Liver (tissue), 9 donors: ENCODE measurements around the gene P4HTM. TPM values are rescaled to one million over a fixed set of nuclear protein-coding genes. Genes with fewer than 3 reads are reported as not detected.

Experiments
- DNase-seq: peaks from one replicate; pipeline ENCODE4 v3.0.0-alpha.2; 2017; ENCODE audit warnings: low spot score
- H3K27ac ChIP-seq, 2 donors: one replicate each; pipeline ENCODE4 v1.7.0; 2013; ENCODE audit warnings: inconsistent platforms in 2 of 2, low read length in 2 of 2, control low read depth in 1 of 2, low read depth in 1 of 2, mild to moderate bottlenecking in 1 of 2
- H3K27me3 ChIP-seq, 4 donors: one replicate each; pipeline versions ENCODE4 v1.6.1 to v1.7.0; 2013; ENCODE audit warnings: low read length in 3 of 4, inconsistent platforms in 1 of 4, mild to moderate bottlenecking in 1 of 4, moderate library complexity in 1 of 4; ENCODE audit not compliant: control insufficient read depth in 4 of 4, insufficient read depth in 4 of 4
- H3K36me3 ChIP-seq, 4 donors: one replicate each; pipeline versions ENCODE4 v1.6.1 to v1.7.0; 2013; ENCODE audit warnings: low read length in 3 of 4, mild to moderate bottlenecking in 3 of 4, low read depth in 1 of 4, moderate library complexity in 1 of 4; ENCODE audit not compliant: control insufficient read depth in 4 of 4, insufficient read depth in 3 of 4
- H3K4me1 ChIP-seq, 4 donors: one replicate each; pipeline versions ENCODE4 v1.6.1 to v1.7.0; 2013; ENCODE audit warnings: low read length in 3 of 4, mild to moderate bottlenecking in 3 of 4, moderate library complexity in 1 of 4; ENCODE audit not compliant: control insufficient read depth in 4 of 4, insufficient read depth in 4 of 4
- H3K4me3 ChIP-seq, 3 donors: one replicate each; pipeline versions ENCODE4 v1.6.1 to v1.7.0; 2013; ENCODE audit warnings: low read length in 3 of 3, control low read depth in 1 of 3, low read depth in 1 of 3, mild to moderate bottlenecking in 1 of 3
- H3K9ac ChIP-seq, 2 donors: one replicate each; pipeline ENCODE4 v1.7.0; 2013; ENCODE audit warnings: low read length in 2 of 2, mild to moderate bottlenecking in 2 of 2, moderate library complexity in 2 of 2, control low read depth in 1 of 2, low read depth in 1 of 2
- H3K9me3 ChIP-seq, 4 donors: one replicate each; pipeline versions ENCODE4 v1.6.1 to v1.7.0; 2013; ENCODE audit warnings: low read length in 3 of 4; ENCODE audit not compliant: control insufficient read depth in 4 of 4
- EGR1 ChIP-seq, 2 donors: IDR thresholded peaks; 2 replicates each; pipeline ENCODE4 v1.6.1; 2016 to 2018; ENCODE audit warnings: antibody characterized with exemption in 2 of 2, low read depth in 2 of 2
- FOXA1 ChIP-seq: IDR thresholded peaks from 2 replicates; pipeline ENCODE4 v1.6.1; 2016; ENCODE audit warnings: antibody characterized with exemption
- FOXA2 ChIP-seq: IDR thresholded peaks from 2 replicates; pipeline ENCODE4 v1.6.1; 2016; ENCODE audit warnings: antibody characterized with exemption
- GABPA ChIP-seq, 2 donors: IDR thresholded peaks in 1 of 2; conservative IDR thresholded peaks in 1 of 2; 2 replicates each; pipeline ENCODE4 v1.6.1; 2016; ENCODE audit warnings: antibody characterized with exemption in 2 of 2, mild to moderate bottlenecking in 1 of 2, moderate library complexity in 1 of 2
- HNF4A ChIP-seq, 2 donors: conservative IDR thresholded peaks; 2 replicates each; pipeline ENCODE4 v1.6.1; 2016; ENCODE audit warnings: antibody characterized with exemption in 2 of 2, mild to moderate bottlenecking in 2 of 2
- HNF4G ChIP-seq: IDR thresholded peaks from 2 replicates; pipeline ENCODE4 v1.6.1; 2016; ENCODE audit warnings: antibody characterized with exemption
- JUND ChIP-seq, 2 donors: IDR thresholded peaks; 2 replicates each; pipeline ENCODE4 v1.6.1; 2016; ENCODE audit warnings: antibody characterized with exemption in 2 of 2
- NR2F2 ChIP-seq: IDR thresholded peaks from 2 replicates; pipeline ENCODE4 v1.6.1; 2016; ENCODE audit warnings: antibody characterized with exemption
- RAD21 ChIP-seq, 2 donors: IDR thresholded peaks; 2 replicates each; pipeline ENCODE4 v1.6.1; 2016; ENCODE audit warnings: antibody characterized with exemption in 2 of 2, mild to moderate bottlenecking in 2 of 2
- RXRA ChIP-seq, 2 donors: IDR thresholded peaks; 2 replicates each; pipeline ENCODE4 v1.6.1; 2017 to 2018; ENCODE audit warnings: antibody characterized with exemption in 2 of 2, mild to moderate bottlenecking in 1 of 2
- SP1 ChIP-seq: IDR thresholded peaks from 2 replicates; pipeline ENCODE4 v1.6.1; 2018; ENCODE audit warnings: antibody characterized with exemption, mild to moderate bottlenecking
- TAF1 ChIP-seq: conservative IDR thresholded peaks from 2 replicates; pipeline ENCODE4 v1.6.1; 2016; ENCODE audit warnings: antibody characterized with exemption, mild to moderate bottlenecking
- YY1 ChIP-seq: IDR thresholded peaks from 2 replicates; pipeline ENCODE4 v1.6.1; 2016; ENCODE audit warnings: antibody characterized with exemption, mild to moderate bottlenecking
- WGBS: extraction: QIAGEN DNeasy Blood & Tissue Kit; methylation state at CpG from one replicate; pipeline ENCODE4 v1.1.7; 2013; 5-methylcytosine and 5-hydroxymethylcytosine counted together
- polyA plus RNA-seq, 2 donors: library from polyadenylated mRNA; stranded (reverse) in 1 of 2; unstranded in 1 of 2; fragments of 200-250 nt in 1 of 2; fragments of >200 nt in 1 of 2; fragmentation: Nextera tagmentation in 1 of 2; extraction: Ambion mirVana in 1 of 2; gene quantifications; one replicate each; pipeline versions ENCODE4 v1.2.1 to v1.2.3, GENCODE V29; 2013 to 2015
- total RNA-seq, 2 donors: library from RNA; depleted of rRNA; stranded (reverse); fragments of >200 nt; gene quantifications; one replicate each; pipeline ENCODE4 v1.2.3, GENCODE V29; 2014
- TF ChIP-seq, protein P1 (sequence below): IDR thresholded peaks from 2 replicates; pipeline ENCODE4 v1.6.1; 2016; ENCODE audit warnings: antibody characterized with exemption
- TF ChIP-seq, protein P2 (sequence below): IDR thresholded peaks from 2 replicates; pipeline ENCODE4 v1.6.1; 2016; ENCODE audit warnings: antibody characterized with exemption
- TF ChIP-seq, protein P3 (sequence below): fragments of 150-350 bp; IDR thresholded peaks from 2 replicates; pipeline ENCODE4 v1.5.1; 2017; ENCODE audit warnings: improper control_type of control experiment, low read depth, low read length; ENCODE audit not compliant: missing input control
- TF ChIP-seq, protein P4 (sequence below): IDR thresholded peaks from 2 replicates; pipeline ENCODE4 v1.6.1; 2016; ENCODE audit warnings: antibody characterized with exemption, mild to moderate bottlenecking
- TF ChIP-seq, protein P5 (sequence below): IDR thresholded peaks from 2 replicates; pipeline ENCODE4 v1.6.1; 2016; ENCODE audit warnings: antibody characterized with exemption
- donor health status: healthy.
- donor health status: healthy.
- donor health status: healthy.
- donor health status: healthy.
- donor health status: healthy.

Gene P4HTM
- total and polyA plus RNA-seq, 4 donors, result 10.0 to 16.2 (median 11.9) TPM

GRCh38 chr3:49028298-49028672 is 38.2 kb downstream of the P4HTM start:
- H3K27me3 ChIP-seq, result no peaks in the 10 kb centered on the region
- peaks cover 3 to 23% (median 15%) of the 10 kb centered on the region in 4 donors for H3K4me1 ChIP-seq
- 86% methylated on average over 4 of the region's 4 CpGs for WGBS
- peak overlapping the region; percentile 96 for H3K27ac ChIP-seq
- H3K4me3 ChIP-seq, result peak overlapping the region in 2 of 3 donors; percentile 73 to 75
- peak overlapping the region in 1 of 2 donors; percentile 81 for H3K9ac ChIP-seq
- TF ChIP-seq HNF4G (no peak), GABPA (IDR thresholded peaks at IDR 0.05 in 1 of 2, conservative IDR thresholded peaks at IDR 0.05 in 1 of 2) (no peak), RAD21 (IDR thresholded peaks at IDR 0.05) (no peak), FOXA2 (no peak), YY1 (no peak), FOXA1 (no peak), HNF4A (conservative IDR thresholded peaks at IDR 0.05) (no peak), SP1 (no peak), RXRA (IDR thresholded peaks at IDR 0.05) (no peak), JUND (IDR thresholded peaks at IDR 0.05) (no peak), EGR1 (IDR thresholded peaks at IDR 0.05; ENCODE audit: low read depth in 2 of 2) (no peak), TAF1 (no peak), NR2F2 (no peak)
- TF ChIP-seq, protein P1, sequence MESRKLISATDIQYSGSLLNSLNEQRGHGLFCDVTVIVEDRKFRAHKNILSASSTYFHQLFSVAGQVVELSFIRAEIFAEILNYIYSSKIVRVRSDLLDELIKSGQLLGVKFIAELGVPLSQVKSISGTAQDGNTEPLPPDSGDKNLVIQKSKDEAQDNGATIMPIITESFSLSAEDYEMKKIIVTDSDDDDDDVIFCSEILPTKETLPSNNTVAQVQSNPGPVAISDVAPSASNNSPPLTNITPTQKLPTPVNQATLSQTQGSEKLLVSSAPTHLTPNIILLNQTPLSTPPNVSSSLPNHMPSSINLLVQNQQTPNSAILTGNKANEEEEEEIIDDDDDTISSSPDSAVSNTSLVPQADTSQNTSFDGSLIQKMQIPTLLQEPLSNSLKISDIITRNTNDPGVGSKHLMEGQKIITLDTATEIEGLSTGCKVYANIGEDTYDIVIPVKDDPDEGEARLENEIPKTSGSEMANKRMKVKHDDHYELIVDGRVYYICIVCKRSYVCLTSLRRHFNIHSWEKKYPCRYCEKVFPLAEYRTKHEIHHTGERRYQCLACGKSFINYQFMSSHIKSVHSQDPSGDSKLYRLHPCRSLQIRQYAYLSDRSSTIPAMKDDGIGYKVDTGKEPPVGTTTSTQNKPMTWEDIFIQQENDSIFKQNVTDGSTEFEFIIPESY, result no peak
- TF ChIP-seq, protein P2, sequence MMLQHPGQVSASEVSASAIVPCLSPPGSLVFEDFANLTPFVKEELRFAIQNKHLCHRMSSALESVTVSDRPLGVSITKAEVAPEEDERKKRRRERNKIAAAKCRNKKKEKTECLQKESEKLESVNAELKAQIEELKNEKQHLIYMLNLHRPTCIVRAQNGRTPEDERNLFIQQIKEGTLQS, result no peak
- TF ChIP-seq, protein P3, sequence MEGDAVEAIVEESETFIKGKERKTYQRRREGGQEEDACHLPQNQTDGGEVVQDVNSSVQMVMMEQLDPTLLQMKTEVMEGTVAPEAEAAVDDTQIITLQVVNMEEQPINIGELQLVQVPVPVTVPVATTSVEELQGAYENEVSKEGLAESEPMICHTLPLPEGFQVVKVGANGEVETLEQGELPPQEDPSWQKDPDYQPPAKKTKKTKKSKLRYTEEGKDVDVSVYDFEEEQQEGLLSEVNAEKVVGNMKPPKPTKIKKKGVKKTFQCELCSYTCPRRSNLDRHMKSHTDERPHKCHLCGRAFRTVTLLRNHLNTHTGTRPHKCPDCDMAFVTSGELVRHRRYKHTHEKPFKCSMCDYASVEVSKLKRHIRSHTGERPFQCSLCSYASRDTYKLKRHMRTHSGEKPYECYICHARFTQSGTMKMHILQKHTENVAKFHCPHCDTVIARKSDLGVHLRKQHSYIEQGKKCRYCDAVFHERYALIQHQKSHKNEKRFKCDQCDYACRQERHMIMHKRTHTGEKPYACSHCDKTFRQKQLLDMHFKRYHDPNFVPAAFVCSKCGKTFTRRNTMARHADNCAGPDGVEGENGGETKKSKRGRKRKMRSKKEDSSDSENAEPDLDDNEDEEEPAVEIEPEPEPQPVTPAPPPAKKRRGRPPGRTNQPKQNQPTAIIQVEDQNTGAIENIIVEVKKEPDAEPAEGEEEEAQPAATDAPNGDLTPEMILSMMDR, result no peak
- TF ChIP-seq, protein P4, sequence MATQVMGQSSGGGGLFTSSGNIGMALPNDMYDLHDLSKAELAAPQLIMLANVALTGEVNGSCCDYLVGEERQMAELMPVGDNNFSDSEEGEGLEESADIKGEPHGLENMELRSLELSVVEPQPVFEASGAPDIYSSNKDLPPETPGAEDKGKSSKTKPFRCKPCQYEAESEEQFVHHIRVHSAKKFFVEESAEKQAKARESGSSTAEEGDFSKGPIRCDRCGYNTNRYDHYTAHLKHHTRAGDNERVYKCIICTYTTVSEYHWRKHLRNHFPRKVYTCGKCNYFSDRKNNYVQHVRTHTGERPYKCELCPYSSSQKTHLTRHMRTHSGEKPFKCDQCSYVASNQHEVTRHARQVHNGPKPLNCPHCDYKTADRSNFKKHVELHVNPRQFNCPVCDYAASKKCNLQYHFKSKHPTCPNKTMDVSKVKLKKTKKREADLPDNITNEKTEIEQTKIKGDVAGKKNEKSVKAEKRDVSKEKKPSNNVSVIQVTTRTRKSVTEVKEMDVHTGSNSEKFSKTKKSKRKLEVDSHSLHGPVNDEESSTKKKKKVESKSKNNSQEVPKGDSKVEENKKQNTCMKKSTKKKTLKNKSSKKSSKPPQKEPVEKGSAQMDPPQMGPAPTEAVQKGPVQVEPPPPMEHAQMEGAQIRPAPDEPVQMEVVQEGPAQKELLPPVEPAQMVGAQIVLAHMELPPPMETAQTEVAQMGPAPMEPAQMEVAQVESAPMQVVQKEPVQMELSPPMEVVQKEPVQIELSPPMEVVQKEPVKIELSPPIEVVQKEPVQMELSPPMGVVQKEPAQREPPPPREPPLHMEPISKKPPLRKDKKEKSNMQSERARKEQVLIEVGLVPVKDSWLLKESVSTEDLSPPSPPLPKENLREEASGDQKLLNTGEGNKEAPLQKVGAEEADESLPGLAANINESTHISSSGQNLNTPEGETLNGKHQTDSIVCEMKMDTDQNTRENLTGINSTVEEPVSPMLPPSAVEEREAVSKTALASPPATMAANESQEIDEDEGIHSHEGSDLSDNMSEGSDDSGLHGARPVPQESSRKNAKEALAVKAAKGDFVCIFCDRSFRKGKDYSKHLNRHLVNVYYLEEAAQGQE, result no peak
- TF ChIP-seq, protein P5, sequence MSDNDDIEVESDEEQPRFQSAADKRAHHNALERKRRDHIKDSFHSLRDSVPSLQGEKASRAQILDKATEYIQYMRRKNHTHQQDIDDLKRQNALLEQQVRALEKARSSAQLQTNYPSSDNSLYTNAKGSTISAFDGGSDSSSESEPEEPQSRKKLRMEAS, result no peak
- DNase-seq, result no peak
- peaks cover 0 to 54% (median 42%) of the 10 kb centered on the region in 4 donors for H3K36me3 ChIP-seq
- no peaks in the 10 kb centered on the region for H3K9me3 ChIP-seq
